GM18517 (cell line): ENCODE data around the gene SHCBP1L.
"Not testable (repeated sequence)": the region's sequence is repeated elsewhere in the genome, so short reads cannot be mapped to it uniquely, and the experiment has no call there.

Source experiments
- ATAC-seq: cut with Tn5 transposase; IDR thresholded peaks from one replicate; pipeline ENCODE4 v1.9.1; 2021; ENCODE audit warnings: mild to moderate bottlenecking, moderate library complexity; ENCODE audit not compliant: unreplicated experiment

Gene SHCBP1L

DNA sequence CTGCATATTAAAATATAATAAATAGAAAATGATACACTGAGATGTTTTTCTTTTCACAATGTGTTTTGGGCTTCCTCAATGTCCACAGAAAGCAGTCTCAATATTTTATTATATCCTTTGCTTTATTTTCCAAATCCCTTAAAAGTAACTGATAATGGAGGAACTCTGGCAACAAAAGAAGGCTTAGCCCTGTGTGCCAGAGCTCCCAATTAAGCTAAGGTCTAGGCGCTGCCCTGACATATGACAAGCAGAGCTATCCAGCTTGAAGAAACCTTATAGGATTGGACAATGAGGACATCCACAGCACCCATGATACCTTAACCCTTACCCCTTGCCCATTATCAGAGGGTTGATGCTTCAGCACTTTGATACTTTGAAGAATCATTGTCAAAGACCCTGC is 12.9 kb upstream of the SHCBP1L start:
- no peak for ATAC-seq

DNA sequence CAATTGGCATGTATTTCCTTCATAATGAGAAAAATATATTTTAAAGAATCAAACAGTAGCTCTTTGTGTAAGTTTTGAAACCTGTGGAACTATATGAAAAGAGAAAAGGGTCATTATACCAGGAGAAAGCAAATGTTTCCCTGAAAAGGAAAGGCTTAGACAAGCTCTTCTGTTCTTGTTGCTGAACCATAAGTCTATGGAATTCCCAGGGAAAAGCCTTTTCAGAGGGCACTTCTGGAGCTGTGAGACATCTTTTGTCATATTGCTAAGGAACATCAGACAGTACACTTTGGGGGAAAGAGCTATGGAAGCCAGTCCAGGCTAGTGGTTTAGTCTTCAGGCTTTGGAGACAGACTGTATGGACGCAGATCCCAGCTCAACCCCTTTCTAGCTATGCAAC is 12.1 kb upstream of the SHCBP1L start:
- ATAC-seq: no peak

DNA sequence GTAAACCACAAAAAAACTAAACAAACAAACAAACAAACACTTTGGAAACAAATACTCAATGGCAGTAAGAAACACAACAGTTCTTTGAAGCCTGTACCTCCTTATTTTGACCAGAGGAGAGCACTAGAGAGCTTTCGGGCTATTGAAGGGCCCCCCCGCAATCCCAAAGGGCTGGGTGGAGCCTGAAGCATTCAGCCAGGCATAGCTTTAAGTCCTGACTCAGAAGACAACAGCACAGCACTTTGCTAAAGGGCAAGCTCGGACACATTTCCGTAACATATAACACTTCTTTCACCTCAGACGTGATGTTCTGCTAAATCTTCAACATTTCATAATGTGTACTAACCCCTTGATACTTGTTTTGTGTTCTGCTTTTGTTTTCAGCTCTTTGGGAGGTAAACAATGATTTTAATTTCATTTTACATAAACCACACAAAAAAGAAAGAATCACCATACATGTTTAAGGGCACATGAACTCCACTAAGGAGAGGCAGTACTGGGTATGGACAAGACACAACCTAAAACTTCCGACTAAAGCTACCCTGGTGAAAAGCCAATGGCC is 9.7 kb upstream of the SHCBP1L start:
- ATAC-seq: peak; percentile 81

DNA sequence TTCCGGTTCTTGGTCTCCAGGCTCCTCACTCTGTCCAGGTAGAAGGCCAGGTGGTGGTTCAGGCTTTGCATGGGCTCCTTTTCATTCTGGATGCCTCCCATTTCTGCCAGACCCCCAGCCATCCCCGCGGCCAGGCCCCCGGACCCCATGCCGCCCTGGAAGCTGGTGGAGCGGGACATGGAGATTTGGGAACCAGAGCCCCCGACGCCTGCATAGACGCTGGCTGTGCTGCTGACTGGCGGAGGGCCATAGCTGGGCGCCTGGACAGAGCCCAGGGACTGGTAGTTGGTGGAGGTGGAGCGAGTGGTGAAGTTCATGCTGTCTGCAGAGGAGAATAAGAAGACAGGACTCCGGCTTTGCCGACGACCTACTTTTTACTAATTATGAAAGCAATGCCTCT is 7.1 kb upstream of the SHCBP1L start:
- ATAC-seq: no peak

DNA sequence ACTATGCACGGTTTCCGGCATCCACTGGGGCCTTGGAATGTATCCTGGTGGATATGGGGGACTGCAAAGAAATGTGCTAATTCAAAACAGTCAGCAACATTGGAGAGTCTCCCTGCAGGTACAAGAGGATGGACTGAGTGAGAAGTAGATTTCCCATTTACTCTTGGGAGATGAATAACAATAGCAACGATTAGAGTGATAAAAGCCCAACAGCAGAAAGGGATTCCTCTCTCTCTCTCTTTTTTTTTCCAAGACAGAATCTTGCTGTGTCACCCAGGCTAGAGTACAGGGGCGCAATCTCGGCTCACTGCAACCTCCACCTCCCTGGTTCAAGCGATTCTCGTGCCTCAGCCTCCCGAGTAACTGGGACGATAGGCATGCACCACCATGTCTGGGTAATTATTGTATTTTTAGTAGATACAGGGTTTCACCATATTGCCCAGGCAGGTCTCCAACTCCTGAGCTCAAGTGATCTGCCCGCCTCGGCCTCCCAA is 5.0 kb upstream of the SHCBP1L start:
- no peak for ATAC-seq

DNA sequence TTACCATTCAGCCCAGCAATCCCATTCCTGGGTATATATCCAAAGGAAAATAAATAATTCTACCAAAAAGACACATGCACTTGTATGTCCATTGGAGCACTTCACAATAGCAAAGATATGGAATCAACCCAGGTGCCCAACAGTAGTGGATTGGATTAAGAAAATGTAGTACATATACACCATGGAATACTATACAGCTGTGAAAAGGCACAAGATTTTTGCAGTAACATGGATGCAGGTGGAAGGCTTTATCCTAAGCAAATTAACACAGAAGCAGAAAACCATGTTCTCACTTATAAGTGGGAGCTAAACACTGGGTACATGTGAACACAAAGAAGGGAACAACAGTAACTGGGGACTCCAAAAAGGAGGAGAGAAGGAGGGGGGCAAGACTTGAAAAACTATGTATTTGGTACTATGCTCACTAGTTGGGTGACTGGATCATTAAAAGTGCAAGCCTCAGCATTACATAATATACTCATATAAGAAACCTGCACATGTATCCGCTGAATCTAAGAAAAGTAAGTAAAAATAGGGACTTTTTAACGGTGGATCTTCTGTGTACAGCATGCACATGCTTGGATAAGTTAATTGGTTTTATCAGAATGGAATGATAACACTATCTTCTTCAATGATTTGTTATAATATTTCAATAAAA is 3.9 kb upstream of the SHCBP1L start:
- no peak for ATAC-seq

DNA sequence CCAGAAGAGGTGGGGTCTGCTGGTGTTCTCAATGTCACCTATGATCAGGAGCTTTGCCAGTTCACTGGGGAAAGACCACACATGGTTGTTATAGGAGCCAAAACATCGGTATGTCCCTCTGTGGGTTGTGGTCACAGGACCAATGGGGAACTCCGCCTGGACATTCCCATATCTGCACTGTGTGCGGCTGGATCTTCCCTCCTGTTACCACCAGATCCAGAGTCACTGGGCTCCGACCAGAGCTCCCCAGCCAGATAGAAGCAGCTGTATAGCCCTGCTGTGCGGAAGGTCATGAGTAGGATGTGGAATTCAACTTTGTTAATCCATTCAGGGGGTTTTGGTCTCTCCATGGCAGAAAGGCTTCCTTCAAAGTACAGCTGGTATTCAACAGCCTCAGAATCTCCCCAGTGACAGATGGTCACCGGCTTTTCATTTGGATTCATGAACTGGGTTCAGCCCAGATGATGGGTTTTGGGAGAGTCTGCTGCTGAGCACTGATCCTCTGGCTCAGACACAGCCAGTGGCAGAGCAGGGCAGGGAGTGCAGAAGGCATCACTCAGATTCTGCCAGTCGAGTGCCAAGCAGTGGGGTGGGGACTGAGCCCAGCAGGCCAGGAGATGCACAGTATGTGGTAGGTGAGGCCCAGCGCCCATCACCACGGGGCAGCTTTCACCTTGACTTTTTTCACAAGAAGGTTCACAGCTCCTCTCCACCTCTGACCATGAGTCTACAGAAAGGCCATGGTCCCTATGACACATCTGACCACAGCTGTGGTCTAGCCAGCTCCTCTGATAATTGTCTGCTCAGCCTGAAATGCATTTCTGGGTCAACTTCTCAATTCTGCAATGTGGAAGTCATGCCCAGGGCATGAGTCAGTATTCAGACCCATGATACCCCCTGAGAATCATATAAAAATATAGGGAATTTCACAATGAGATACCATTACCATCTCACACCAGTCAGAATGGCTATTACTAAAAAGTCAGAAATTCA is 2.9 kb upstream of the SHCBP1L start:
- no peak for ATAC-seq

DNA sequence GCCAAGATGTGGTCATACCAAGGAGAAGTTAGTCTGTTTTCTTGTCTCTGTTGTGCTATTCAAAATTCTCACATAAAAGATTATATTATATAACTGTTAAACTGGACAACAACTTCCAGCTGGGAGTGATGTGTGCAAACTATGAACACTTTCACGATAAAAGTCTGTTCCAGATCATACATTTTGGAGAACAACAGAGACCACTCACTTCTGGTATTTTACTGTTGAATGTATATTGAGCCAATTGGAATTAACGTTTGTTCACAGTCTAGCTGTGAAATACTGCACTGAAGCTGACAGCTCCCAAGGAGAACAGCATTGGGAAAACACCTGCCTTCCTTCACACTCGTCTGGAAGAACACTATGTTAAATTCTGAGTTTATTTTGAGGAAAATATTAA is 860 bp upstream of the SHCBP1L start:
- no peak for ATAC-seq

DNA sequence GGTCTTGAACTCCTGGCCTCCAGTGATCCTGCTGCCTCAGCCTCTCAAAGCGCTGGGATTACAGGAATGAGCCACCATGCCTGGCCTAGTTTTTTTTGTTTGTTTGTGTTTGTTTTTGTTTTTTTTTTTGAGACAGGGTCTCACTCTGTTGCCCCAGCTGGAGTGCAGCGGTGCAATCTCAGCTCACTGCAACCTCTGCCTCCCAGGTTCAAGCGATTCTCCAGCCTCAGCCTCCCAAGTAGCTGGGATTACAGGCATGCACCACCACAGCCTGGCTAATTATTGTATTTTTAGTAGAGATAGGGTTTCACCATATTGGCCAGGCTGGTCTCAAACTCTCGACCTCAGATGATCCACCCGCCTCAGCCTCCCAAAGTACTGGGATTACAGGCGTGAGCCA is 9.6 kb downstream of the SHCBP1L start:
- ATAC-seq: not testable (repeated sequence)

DNA sequence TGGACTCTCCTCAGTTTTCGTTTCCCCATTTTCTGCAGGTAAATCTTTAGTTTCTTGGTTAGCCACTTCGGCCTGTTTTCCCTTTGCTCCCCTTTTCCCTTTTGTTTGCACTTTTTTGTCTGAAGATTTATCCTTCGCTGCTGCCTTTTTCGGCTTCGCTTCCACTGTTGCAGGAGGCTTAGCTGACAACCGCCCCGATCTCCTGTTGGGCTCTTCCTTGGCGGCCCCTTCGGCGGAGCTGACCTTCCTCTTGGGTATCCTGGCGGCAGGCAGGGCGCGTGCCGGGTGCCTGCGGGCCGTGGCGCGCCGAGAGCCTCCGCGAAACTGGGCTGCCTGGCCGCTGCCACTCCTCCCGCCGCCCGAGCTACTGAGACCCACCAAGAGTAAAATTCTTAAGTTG is 10.8 kb downstream of the SHCBP1L start:
- ATAC-seq: not testable (repeated sequence)

DNA sequence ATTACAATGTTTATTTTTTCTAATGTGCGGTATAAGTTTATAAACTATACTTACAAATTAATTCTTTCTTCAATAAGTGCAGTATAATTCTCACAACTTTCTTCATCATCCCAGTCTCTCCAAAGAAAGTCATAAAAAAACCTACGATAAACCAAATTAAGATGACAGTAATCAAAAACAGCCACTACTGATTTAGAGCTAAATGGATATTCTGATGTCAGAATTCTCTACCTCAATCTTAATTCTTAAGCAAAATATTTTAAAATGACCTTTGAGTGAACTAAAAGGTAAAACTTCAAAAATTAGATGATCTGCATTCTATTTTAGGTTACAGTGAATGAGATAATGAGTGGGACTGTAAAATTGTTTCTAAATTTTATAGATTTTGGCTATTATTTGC is 13.6 kb downstream of the SHCBP1L start:
- no peak for ATAC-seq

DNA sequence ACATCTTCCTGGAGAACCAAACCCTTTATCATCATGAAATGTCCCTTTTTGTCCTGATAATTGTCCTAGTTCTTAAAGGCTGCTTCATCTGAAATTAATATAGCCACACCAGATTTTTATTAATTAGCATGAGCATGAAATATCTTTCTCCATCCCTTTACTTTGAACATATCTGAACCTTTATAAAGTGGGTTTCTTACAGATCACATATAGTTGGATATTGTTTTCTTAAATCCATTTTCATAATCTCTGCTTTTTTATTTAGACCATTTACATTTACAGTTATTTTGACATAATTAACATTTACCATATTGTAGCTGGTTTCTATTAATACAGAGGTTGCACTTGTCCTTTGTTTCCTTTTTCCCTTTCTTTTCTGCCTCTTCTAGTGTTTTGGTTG is 17.2 kb downstream of the SHCBP1L start:
- no peak for ATAC-seq

DNA sequence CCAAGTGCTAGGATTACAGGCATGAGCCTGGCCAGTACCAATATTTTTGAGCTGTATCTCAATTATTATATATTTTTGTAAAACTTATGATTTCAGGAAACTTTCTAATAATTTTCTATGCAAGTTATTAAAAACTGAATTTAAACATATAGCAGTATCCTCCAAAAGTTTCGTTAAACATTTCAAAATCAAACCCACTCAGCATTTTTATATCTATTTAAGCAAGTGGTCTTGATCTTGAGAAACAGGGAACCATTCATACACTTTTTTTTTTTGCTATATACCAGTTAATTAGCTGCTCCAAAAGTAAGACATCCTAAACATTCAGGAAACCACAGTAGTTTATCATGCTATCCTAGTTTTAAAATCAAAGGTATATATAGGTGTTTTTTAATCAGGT is 22.0 kb downstream of the SHCBP1L start:
- no peak for ATAC-seq

DNA sequence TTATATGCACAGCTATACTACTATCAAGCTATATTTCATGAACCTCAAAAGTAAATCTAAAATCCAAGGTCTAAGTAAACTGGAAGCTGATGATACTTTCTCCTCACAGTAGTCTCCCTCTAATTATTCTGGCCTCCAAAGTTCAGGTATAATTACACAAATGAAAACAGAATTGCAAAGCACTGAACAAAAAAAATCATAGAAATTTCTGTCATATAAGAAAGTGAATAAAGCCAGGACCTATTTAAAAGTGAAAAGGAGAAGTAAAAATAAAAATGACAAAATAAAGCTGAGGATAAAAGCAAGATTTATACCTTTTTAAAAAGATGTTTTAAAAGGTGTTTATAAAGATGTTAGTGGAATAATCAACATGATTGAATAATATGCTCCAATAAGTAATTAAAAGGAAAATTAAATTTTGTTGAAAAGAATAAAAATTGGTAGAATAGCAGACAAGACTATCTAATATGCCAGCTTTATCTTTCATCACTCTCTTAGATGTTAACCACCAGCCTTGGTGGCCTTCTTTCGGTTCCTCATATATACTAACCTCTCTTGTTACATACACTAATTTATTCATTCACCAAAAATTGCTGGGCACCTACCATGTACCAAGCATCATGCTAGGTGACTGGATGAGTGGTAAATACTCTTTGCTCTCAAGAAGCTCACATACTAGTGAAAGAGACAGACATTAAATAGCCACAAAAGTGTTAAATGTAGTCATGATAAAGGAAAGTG is 25.1 kb downstream of the SHCBP1L start:
- no peak for ATAC-seq

DNA sequence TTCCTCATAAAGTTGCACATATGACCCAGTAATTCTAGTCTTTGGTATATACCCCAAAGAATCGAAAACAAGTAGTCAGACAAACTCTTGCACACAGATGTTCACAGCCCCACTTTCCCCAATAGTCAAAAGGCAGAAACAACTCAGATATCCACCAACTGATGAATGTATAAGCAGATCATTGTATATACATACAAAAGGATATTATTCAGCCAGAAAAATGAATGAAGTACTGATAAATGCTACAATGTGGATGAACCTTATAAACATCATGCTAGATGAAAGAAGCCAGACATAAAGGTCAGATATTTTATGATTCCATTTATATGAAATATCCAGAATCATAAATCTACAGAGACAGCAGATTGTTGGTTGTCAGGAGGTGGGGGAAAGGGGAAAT is 27.3 kb downstream of the SHCBP1L start:
- ATAC-seq: no peak

DNA sequence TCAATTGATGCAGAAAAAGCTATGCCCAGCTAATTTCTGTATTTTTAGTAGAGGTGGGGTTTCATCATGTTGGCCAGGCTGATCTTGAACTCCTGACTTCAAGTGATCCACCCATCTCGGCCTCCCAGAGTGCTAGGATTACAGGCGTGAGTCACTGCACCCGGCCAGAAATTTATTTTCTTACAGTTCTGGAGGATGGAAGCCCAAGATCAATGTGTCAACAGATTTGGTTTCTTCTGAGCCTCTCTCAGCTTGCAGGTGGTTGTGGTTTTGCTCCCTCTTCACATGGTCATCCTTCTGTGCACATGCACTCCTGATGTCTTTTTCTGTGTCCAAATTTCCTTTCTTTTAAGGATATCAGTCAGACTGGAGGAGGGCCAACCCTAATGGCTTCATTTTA is 35.6 kb downstream of the SHCBP1L start:
- ATAC-seq: no peak

DNA sequence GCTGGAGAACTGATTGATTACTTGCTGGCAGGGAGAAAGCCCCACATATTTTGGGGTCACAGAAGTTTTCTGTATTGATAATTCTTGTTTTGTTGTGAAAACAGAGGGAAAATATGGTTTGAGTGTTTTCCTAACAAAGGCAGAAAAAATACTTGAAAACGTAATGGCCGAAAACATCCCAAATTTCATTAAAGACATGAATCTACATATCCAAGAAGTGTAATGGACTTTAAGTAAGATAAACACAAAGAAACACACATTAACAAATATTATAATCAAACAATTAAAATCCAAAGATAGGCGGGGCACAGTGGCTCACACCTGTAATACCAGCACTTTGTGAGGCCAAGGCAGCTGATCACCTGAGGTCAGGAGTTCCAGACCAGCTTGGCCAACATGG is 39.6 kb downstream of the SHCBP1L start:
- ATAC-seq: no peak

DNA sequence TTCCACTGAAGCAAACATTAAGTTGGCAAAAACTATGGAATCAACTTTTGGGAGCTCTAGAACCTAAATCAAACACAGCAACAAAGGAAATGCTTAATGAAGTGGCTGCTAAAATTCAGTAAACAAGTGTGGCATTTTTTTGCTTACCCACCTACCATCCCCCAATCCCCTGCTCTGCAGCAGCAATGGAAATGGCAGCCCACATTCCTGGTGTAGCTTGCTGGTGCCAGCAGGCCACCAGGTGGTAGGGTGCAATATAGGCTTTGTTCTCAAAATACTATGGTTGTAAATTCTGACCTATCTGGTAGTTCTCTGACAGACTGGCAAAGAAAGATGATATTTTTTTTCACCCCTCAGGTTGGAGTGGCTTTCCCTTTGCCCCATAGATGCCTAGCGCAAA is 42.8 kb downstream of the SHCBP1L start:
- ATAC-seq: no peak

DNA sequence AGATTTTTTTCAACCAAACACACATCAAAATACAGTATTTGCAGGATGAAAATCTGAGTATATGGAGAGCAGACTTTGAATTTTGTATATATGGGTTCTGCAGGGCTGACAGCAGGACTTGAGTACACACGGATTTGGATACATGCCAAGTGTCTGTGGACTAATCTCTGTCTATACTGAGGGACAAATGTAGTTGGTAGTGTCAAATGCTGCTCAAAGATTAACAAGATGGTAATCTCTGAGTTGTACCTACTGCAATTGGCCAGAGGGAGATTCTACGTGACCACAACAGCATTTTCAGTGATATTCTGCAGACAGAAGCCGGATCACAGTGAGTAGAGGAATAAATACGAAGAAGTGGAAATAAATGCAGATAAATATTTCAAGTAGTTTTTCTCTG is 43.4 kb downstream of the SHCBP1L start:
- no peak for ATAC-seq

DNA sequence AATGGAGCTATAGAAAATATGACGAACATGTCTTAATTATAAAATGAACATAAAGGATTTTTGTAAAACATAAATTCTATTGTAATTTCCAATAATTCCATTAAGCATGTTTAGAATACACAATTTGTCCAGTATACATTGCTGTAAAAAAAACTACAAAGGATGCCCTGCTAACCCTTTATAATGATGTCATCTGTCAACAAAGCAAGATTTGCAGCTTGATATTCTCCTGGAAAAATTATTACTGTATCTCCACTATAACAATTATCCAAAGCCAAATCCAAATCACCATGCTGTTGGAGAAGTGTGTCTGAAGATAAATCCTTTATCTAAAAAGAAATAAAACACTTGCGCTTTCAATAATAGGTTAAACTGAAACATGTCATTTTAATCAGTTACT is 47.6 kb downstream of the SHCBP1L start:
- no peak for ATAC-seq

DNA sequence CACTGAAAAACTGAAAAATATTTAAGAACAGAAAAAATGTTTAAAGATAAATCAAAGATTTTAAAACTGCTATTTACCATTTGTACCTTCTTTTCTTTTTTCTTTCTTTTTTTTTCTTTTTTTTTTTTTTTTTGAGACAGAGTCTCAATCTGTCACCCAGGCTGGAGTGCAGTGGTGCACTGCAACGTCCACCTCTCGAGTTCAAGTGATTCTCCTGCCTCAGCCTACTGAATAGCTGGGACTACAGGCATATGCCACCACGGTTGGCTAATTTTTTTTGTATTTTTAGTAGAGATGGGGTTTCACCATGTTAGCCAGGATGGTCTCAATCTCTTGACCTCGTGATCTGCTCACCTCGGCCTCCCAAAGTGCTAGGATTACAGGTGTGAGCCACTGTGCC is 51.0 kb downstream of the SHCBP1L start:
- not testable (repeated sequence) for ATAC-seq
